Astrocyte of the cerebellum (primary cell): ENCODE measurements around the gene DGKH.
"Not testable (repeated sequence)": the region's sequence is repeated elsewhere in the genome, so short reads cannot be mapped to it uniquely, and the experiment has no call there.

Experiments
- DNase-seq: peaks from one replicate; pipeline ENCODE4 v3.0.0-alpha.2; 2011; ENCODE audit warnings: low read depth
- H3K4me3 ChIP-seq: 2 replicates; pipeline ENCODE4 v1.5.1; 2011; ENCODE audit warnings: mild to moderate bottlenecking, low read depth, low read length, moderate library complexity
- in situ Hi-C: cut with HindIII; loops from 2 replicates; pipeline ENCODE4 v1.10.0; 2017; ENCODE audit warnings: low sequenced_read_pairs
- TF ChIP-seq, protein P1 (sequence below): IDR thresholded peaks from 2 replicates; pipeline ENCODE4 v1.5.1; 2012; ENCODE audit warnings: low read length, low read depth, moderate library complexity, mild to moderate bottlenecking; ENCODE audit errors: missing control alignments

DGKH gene

DNA sequence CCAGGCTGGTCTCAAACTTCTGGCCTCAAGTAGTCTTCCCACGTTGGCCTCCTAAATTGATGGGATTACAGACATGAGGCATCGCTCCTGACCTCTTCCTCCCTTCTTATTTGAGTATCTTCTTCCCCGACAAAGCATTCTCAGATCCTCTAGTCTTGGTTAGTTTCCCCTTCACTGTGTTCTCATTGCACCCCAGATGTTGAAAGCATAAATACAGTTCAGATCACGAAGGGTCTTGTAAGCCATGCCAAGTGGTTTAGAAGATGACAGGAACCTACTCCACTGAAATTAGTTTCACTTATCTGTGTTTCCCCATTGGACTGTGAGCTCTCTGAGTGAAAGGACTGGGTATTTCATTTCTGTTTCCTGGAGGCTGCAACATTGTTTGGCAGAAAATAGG is 100.7 kb downstream of the DGKH start:
- DNase-seq, result no peak
- H3K4me3 ChIP-seq, result no peak overlapping the region
- TF ChIP-seq, protein P1, sequence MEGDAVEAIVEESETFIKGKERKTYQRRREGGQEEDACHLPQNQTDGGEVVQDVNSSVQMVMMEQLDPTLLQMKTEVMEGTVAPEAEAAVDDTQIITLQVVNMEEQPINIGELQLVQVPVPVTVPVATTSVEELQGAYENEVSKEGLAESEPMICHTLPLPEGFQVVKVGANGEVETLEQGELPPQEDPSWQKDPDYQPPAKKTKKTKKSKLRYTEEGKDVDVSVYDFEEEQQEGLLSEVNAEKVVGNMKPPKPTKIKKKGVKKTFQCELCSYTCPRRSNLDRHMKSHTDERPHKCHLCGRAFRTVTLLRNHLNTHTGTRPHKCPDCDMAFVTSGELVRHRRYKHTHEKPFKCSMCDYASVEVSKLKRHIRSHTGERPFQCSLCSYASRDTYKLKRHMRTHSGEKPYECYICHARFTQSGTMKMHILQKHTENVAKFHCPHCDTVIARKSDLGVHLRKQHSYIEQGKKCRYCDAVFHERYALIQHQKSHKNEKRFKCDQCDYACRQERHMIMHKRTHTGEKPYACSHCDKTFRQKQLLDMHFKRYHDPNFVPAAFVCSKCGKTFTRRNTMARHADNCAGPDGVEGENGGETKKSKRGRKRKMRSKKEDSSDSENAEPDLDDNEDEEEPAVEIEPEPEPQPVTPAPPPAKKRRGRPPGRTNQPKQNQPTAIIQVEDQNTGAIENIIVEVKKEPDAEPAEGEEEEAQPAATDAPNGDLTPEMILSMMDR, result no peak
- in situ Hi-C loops, result no loop called here

DNA sequence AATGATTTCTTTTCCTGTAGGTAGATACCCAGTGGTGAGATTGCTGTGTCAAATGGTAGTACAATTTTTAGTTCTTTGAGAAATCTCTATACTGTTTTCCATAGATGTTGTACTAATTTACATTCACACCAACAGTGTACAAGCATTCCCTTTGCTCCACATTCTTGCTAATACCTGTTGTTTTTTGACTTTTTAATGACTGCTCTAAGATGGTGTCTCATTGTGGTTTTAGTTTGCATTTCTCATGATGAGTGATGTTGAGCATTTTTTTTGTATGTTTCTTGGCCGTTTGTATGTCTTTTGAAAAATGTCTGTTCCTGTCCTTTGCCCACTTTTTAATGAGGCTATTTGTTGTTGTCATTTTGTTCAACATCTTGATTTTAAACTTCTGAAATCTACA is 103.3 kb downstream of the DGKH start:
- DNase-seq, result no peak
- TF ChIP-seq, protein P1, result no peak
- in situ Hi-C loops, result no loop called here
- H3K4me3 ChIP-seq, result no peak overlapping the region

DNA sequence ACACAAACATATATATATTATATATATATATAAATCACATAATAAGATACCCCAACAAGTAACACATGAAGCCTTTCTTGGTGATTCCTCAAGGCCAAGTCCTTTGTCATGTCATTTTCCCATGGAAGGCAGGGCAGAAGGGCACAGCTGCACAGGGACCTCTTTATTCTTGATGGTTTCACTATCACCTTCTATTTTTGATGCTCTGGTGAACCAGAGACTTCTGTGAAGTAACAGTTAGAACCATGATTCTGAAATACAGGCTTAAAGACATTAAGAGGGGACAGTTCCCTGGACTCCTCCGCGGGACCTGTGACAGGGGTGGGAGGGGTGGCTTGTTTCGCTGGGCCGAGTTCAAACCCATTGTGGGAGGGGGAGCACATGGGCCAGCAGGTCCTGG is 104.0 kb downstream of the DGKH start:
- TF ChIP-seq, protein P1, result no peak
- no peak overlapping the region for H3K4me3 ChIP-seq
- DNase-seq, result no peak
- in situ Hi-C loops, result no loop called here

DNA sequence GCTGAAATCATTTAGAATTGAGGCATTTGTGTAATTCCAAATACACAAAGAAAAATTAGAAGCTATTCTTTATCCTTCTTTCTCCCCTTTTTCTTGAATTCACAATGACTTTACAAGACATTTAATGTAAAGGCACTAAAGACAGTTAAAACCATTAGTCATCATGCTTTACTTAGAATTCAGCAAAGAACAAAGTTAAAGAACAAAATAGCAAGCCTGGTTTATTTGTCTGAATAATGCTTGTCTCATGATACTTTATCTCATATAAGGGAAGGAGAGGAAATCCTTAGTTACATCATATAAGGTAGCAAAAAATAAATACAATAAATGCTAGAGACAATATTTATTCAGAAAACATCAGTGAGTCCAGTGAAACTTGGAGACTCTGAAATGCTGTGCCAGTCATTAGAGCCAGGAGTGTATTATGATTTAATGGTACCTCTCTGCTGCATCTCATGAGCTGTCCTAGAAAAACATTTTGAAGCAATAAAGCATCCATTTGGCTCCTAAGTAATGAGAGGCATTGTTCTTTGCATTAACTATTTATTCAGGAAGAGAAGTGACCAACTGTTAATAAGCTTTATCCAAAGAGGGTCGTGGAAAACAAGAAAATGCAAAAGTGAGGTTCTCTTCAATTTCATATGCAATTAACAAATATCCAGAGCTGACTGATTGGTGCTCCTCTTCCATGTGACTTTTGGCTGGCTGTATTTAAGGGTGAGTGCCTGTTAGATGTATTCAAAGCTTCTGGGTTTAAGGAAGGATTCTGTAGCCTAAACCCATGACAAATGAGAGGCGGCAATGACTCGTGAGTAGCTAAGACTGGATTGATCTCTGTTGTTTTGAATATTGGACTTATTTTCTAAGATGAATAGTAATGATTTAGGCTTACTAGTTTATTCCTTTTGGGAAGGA is 105.0 kb downstream of the DGKH start:
- H3K4me3 ChIP-seq, result no peak overlapping the region
- in situ Hi-C loops, result no loop called here
- TF ChIP-seq, protein P1, result no peak
- DNase-seq, result no peak

DNA sequence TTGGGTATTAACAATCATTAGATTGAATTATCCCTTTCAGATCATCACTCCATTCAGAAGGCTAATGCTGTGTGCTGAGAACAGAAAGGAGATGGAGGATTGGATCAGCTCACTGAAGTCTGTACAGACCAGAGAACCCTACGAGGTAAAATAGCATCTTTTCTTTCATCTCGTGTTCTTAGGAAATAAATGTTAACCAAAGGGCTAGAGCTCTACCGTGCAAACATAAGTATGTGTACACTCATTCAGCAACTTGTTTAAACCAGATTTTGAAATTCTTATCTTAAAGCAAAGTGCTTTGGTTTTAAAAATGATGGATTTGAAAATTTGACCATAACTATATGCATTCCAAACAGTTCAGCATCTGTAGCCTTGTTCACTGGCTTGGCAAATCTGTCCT is 106.8 kb downstream of the DGKH start:
- TF ChIP-seq, protein P1, result no peak
- H3K4me3 ChIP-seq, result no peak overlapping the region
- in situ Hi-C loops, result no loop called here
- DNase-seq, result no peak

DNA sequence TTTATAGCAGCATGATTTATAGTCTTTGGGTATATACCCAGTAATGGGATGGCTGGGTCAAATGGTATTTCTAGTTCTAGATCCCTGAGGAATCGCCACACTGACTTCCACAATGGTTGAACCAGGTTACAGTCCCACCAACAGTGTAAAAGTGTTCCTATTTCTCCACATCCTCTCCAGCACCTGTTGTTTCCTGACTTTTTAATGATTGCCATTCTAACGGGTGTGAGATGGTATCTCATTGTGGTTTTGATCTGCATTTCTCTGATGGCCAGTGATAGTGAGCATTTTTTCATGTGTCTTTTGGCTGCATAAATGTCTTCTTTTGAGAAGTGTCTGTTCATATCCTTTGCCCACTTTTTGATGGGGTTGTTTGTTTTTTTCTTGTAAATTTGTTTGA is 114.9 kb downstream of the DGKH start:
- H3K4me3 ChIP-seq, in situ Hi-C loops, DNase-seq: not testable (repeated sequence)

DNA sequence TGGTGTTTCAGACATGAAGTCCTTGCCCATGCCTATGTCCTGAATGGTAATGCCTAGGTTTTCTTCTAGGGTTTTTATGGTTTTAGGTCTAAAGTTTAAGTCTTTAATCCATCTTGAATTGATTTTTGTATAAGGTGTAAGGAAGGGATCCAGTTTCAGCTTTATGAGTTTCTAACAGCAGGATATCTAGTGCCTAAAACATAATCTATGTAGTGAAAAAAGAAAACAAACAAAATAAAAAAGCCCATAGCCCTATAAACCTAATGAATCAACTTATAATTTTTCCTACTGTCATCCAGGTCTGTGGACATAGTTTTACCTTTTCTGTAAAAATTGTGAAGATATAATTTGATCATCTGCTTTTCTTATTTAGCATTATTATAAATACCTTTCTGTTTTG is 115.5 kb downstream of the DGKH start:
- H3K4me3 ChIP-seq, in situ Hi-C loops, DNase-seq: not testable (repeated sequence)
